Measurements from ENCODE around the gene UFC1. TPM values are rescaled to one million over a fixed set of nuclear protein-coding genes. Genes with fewer than 3 reads are reported as not detected.

UFC1 gene
- 105 and 120 TPM in 2 replicates for total RNA-seq

DNA sequence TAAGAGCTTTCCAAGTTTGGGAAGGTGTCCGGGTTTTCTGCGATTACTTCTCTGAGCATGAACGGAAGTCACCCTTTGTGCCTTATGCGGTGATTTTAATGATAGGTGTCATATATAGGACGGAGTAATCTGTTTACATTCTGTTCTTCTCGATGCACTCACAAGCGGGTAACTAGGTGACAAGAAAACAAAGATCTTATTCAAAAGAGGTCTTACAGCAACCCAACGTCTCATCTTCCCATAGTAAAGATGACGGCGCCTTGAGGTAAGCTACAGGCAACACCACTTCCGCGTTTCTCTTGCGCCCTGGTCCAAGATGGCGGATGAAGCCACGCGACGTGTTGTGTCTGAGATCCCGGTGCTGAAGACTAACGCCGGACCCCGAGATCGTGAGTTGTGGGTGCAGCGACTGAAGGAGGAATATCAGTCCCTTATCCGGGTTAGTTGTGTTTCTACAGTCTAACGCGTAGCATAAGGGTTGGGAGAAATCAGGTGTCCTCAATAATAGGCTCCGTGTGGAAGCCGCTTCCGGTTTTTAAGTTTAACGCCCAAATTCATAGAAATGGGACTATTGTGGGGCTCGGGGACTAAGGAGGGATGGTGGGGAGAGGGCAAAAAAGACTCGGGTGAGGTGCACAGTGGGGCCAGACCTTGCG is at the start of gene UFC1:
TSS of gene UFC1 (plus strand) at position 297 of the 656 bp plus-strand sequence. CDS start at position 317, 20 bp downstream.

DNA sequence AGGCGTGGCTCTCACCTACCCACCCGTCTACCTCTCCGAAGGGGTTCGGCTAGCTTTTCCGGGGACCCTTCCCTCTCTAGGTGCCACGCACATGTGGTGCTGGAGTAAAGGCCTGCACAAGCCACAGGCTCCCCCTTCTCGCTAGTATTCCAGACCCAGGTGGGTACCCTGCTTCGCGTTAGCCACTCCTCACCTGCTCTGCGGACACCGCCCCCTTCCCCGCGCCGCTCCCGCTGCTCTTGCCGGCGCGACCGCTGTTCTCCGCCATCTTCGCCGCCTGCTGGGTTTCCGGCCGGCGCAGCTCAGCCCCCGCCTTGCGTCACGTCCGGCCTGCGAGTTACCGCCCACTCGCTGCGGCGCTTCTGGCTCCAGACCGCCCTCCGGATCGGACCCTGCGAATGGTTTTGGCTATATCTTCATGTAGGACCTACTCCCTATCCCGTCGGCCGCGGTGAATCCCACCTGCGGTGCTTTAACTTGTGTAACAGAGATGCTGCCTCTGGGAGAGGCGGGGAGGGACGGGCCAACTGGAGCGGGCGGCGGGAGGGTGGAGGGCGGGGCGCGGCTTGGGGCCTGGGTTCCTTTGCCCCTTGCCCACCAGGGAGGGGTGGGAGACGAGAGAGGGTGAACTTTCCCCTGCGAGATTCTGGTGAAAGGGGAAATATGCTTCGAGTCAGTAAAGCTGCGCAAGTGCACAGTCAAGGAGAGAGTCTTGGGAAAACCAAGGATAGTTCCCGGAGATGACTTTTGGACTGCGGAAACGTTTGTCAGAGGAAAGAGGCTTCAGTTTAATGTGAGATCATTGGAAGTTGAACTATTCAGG is 35.8 kb upstream of the UFC1 start, which contains the start of the genes NIT1 and PFDN2:
TSS of gene NIT1 (plus strand) at position 347 of the 823 bp plus-strand sequence. CDS start at position 419, 72 bp downstream.
TSS of gene PFDN2 (minus strand) at position 279 of the 823 bp plus-strand sequence. CDS start at position 268, 11 bp downstream.

DNA sequence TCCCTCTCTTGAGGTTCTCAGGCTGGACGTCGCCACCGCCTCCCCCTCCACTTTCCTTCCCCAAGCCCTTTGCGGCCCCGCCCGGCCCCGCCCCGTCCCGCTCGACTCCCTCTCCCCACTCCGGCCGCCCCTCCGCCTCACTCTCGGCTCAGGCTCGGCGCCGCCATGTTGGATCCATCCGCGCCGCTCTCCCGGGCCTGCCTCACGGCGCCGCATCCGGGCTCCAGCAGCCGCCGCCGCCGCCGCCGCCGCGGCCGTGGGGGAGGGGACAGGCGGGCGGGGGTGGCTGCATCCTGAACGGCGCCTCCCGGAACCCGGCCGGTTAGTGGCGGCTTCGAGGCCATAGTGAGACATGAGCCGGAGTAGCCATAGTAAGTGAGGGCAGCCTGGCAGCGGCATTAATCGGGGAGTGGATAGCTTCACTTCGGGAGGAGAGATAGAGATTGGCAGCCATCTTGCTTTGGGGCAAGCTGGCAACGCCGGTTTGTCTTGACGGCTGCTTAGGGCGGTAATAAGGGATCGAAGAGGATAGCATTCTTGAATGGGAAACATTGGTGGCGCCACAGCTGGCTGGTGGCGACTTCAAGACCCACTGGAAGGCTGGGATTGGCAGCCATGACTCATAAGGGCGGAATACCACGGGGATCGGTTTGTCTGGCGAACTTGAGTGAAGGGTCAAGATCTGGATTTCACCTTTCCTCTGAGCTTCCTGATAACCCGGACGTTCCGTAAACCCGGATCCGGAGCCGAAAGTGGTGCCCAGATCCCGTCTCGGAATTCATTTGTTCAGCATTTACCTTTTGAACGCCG is 21.2 kb upstream of the UFC1 start, which contains the start of gene DEDD:
TSS of gene DEDD (minus strand) at position 258 of the 810 bp plus-strand sequence. CDS start 8,205 bp downstream, outside the sequence.

DNA sequence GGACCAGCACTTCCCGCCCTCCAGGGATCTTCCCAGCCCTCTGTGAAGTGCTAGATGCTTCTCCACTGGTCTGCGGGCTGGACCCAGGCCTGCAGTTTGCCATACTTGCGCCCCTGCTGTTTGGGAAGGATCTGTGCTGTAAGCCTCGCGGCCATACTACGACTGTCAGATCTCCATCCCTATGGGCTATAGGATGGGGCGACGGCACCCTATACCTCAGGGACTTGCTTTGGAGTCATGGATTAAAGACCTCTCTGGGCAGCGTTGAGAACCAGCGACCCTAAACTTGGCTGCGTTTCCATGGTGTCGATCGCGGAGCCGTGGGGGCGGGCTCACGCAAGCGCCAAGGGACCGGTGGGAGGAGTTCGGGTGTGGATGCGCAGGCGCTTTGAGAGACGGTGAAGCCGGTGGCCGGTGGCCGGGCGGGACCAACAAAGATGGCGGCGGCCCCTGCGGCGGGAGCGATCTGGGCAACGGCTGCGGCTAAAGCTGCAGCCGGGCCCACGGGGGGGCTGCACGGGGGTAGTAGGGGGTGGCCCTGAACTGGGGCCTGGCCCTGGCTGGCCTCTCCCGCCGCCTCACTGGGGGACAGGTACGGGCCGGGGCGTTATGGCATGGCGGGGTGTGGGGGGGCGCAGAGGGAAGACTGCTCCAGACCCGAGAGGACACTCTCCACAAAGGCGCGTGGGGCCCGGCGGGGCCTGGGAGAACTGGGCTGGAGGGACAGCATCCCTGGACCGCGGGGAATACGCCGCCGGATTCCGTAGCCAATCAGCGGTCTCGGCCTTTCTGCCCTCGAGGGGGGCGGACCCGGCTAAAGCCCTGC is 5.5 kb downstream of the UFC1 start, which contains the start of gene USP21:
TSS of gene USP21 (plus strand) at position 414 of the 826 bp plus-strand sequence. CDS start 1,141 bp downstream, outside the sequence.

DNA sequence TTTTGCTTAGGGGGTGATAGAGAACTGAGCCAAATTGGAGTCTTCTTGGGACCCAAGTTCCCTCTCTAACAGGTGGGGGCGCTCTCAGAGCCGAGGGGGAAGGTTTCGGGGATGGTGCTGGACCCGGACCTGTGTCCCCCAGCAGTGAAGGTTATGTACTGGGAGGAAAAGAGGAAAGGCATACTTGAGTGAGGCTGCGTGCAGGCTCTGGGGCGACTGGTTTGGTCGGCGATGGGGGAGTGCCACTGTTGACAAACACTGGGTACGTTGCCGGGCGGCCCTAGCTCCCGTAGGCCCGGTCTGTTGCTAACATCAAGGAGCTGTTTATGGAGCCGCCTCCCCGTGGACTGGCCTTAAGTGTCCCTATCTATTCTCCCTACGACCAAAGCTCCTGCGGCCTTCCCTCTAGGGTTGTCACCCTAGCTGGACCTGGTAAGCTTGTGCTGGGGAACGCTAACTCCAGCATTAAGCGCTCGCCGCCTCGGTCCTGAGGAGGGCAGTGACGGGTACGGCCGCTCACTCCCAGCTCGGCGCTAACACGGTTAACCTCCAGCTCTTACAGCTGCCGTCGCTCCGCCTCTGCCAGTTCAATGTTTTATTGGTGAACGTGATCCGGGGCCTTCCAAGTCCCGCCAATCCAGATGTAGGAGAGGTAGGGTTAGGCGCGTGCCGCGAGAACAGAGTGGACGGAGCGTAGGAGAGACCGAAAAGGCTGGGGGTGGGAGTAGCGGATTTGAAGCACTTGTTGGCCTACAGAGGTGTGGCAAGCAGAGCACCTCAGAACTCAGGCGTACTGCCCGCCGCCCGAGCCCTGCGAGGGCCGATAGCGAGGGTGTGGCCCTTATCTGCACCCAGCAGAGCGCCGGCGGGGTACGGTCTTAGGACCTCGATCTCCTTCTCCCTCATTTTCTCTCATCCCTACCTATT is 12.2 kb downstream of the UFC1 start, which contains the start of gene PPOX:
TSS of gene PPOX (plus strand) at position 685 of the 927 bp plus-strand sequence. CDS start 422 bp downstream, outside the sequence.

DNA sequence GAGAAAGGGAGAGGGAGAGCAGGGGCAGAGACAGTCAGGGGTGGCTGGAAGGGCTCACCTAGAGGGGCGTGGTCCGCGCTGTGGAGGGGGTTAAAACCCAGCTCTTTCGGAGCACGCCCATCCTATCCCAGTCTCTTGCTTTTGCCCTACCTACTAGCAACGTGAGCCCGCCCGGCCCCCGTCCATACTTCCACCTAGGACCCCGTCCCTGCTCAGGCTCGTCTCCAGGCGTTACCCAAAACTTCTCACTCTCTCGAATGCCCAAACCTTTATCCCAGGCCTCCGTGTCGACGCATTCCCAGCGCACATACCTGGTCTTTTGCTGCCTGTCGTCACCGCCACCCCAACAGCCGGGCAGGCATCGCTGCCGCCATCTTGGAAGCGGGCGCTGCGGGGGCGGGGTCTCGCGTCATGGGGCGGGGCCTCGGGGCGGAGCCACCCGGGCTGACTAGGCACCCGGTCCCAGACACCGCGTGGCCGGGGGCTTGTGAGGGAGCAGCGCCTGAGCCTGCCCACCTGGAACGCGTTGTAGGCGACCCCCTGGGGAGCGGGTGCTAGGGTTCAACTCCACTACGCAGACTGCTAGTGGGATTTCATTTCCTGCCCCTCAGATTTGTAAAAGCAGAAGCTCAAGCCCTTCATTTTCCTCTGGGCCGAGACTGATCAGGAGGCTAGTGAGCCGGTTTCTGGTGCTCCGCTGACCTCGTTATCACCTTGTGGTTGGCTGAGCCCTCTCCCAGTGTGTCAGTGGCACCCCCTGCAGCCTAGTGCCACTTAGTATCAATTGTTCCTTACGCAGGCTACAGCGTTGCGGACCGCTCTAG is 23.5 kb downstream of the UFC1 start, which contains the start of gene B4GALT3:
TSS of gene B4GALT3 (minus strand) at position 396 of the 824 bp plus-strand sequence. CDS start 1,447 bp downstream, outside the sequence.

DNA sequence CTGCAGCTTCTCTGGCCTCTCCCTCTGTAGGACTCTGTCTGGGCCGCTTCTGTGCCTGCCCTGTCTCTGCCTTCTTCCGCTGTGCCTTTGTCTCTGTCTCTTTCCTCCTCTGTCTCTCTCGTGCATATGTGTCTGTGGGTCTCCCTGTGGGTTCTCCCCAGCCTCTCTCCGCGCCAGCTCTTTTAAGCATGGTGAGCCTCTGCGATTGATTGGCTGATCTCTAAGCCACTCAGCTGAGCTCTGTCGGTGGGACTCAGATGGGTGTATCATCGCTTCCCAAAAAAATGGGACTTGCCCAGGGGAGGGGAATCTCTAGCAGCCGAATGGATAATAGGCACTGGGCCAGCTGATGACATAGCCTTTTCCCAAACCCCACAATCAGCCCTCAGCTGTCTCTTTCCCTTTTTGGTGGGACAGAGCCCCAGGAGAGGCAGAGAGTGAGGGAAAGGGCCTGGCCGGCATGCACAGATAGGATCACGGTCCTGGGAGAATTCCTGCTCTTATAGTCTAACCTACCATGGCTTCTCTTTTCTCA is 45.2 kb downstream of the UFC1 start, which contains the start of gene ADAMTS4:
TSS of gene ADAMTS4 (minus strand) at position 158 of the 535 bp plus-strand sequence. CDS start 427 bp downstream, outside the sequence.

DNA sequence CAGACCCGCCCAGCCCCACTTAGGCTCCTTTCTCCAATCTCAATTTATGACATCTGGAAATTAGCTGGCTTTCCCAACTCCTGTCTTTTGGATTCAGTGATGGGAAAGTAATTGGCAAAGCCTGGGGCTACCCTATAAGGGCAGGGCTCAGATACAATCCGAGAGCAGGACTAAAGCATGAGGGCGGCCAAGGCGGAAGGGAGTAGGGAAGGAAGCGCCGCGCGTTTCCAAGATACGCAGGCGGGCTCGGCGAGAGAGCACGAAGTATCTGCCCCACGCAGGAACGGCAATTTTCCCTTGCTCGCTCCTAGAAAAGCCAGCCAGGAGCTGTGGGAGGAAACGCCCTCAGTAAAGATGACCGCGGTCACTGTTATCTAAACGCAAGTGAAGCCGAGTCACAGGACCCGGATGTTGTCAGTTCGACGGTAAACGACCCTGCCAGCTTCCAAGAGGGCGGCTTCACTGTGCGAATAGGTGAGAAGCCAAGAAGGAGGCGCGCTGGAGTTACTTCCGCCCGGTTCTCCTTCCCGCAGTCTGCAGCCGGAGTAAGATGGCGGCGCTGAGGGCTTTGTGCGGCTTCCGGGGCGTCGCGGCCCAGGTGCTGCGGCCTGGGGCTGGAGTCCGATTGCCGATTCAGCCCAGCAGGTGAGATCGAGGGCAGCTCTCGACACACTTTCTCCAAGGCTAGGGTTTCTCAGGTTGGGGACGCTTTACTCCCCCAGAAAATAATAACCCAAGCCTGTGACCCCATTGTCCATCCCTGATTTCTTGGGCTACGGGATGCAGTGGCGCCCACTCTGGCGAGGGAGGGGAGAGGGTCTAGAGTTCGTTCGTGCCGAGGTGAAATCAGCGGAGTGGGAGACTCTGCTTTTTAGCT is 48.3 kb downstream of the UFC1 start, which contains the start of gene NDUFS2:
TSS of gene NDUFS2 (plus strand) at position 532 of the 877 bp plus-strand sequence. CDS start at position 551, 19 bp downstream.

Small RNA genes within 50 kb of the gene (small RNA-seq; reads per million reads assigned to genes)
- gene RF01225: not detected

Other genes starting within 250 kb of the UFC1 start
- gene ITLN2, start 199.2 kb upstream of the UFC1 start, total RNA-seq: not detected in 2 replicates
- gene F11R, start 132.8 kb upstream of the UFC1 start, total RNA-seq: 144 and 239 TPM in 2 replicates
- gene TSTD1, start 115.0 kb upstream of the UFC1 start, total RNA-seq: 2.4 and 3.6 TPM in 2 replicates
- gene USF1, start 108.0 kb upstream of the UFC1 start, total RNA-seq: 72.8 and 82.5 TPM in 2 replicates
- not detected in 2 replicates for gene ARHGAP30, start 84.1 kb upstream of the UFC1 start, total RNA-seq
- gene NECTIN4, start 64.4 kb upstream of the UFC1 start, total RNA-seq: under 0.01 and 0.65 TPM in 2 replicates
- 0.86 and 1.3 TPM in 2 replicates for gene KLHDC9, start 55.6 kb upstream of the UFC1 start, total RNA-seq
- gene PFDN2, start 35.9 kb upstream of the UFC1 start, total RNA-seq: 34.3 and 40.9 TPM in 2 replicates
- 11.8 and 13.9 TPM in 2 replicates for gene NIT1, start 35.9 kb upstream of the UFC1 start, total RNA-seq
- 43.8 and 45.7 TPM in 2 replicates for gene DEDD, start 21.3 kb upstream of the UFC1 start, total RNA-seq
- 5.9 and 6.2 TPM in 2 replicates for gene USP21, start 5.5 kb downstream of the UFC1 start, total RNA-seq
- 15.6 and 15.7 TPM in 2 replicates for gene PPOX, start 12.4 kb downstream of the UFC1 start, total RNA-seq
- gene B4GALT3, start 23.5 kb downstream of the UFC1 start, total RNA-seq: 37.6 and 39.5 TPM in 2 replicates
- gene ADAMTS4, start 45.1 kb downstream of the UFC1 start, total RNA-seq: 14.0 and 44.2 TPM in 2 replicates
- 98.6 and 115 TPM in 2 replicates for gene NDUFS2, start 48.4 kb downstream of the UFC1 start, total RNA-seq
- gene FCER1G, start 61.3 kb downstream of the UFC1 start, total RNA-seq: not detected in 2 replicates
- not detected in 2 replicates for gene APOA2, start 69.7 kb downstream of the UFC1 start, total RNA-seq
- gene TOMM40L, start 72.1 kb downstream of the UFC1 start, total RNA-seq: 16.0 and 18.2 TPM in 2 replicates
- gene NR1I3, start 84.2 kb downstream of the UFC1 start, total RNA-seq: not detected in 2 replicates
- not detected in 2 replicates for gene PCP4L1, start 104.8 kb downstream of the UFC1 start, total RNA-seq
- 0.33 and 0.86 TPM in 2 replicates for gene MPZ, start 156.0 kb downstream of the UFC1 start, total RNA-seq
- gene SDHC, start 160.4 kb downstream of the UFC1 start, total RNA-seq: 26.1 and 65.9 TPM in 2 replicates
- not detected in 2 replicates for gene CFAP126, start 213.9 kb downstream of the UFC1 start, total RNA-seq

Data from vein endothelial cell (primary cell).